HepG2 (cell line): Measurements from ENCODE around the gene EOGT. TPM values are rescaled to one million over a fixed set of nuclear protein-coding genes. Genes with fewer than 3 reads are reported as not detected.

Source experiments
- ATAC-seq: fragments of 200-7000 bp; cut with Tn5 transposase; 3 replicates; pipeline ENCODE4 v1.9.1; 2020; ENCODE audit warnings: mild to moderate bottlenecking, moderate library complexity
- BruUV-seq: library from RNA; stranded (reverse); fragments of 400-500 nt; replicated peaks from 2 replicates; lab custom pipeline; 2021; lab: Mats Ljungman, UMichigan
- CTCF ChIA-PET: fragments of 300-600 bp; formaldehyde crosslinking; extraction: SDS; loops from one replicate; lab custom pipeline; 2021; ENCODE audit warnings: low total read pairs, inconsistent platforms, low intra/inter-chr PET ratio; lab: Yijun Ruan, JAX
- POLR2A ChIA-PET: fragments of 350-600 bp; sonication (Branson Sonifier 250); formaldehyde crosslinking; loops from one replicate; lab custom pipeline; 2020; ENCODE audit warnings: antibody characterized with exemption, inconsistent platforms; lab: Yijun Ruan, JAX
- DNase-seq: peaks from one replicate; pipeline ENCODE4 v3.0.0-alpha.2; 2015; ENCODE audit warnings: low spot score
- FAIRE-seq: peaks from 3 replicates; lab custom pipeline; 2011; peaks lifted over from hg19 to GRCh38; lab: Jason Lieb, UNC
- H2AFZ ChIP-seq: one replicate; pipeline ENCODE4 v1.6.1; 2011; ENCODE audit warnings: low read length, inconsistent platforms
- H3K27ac ChIP-seq: fragments of 300-600 bp; 3 replicates; pipeline ENCODE4 v1.8.0; 2011; ENCODE audit warnings: mixed run types, mild to moderate bottlenecking, mixed read lengths, low read length, inconsistent platforms; ENCODE audit not compliant: insufficient read depth; ENCODE audit errors: extremely low read length
- H3K27me3 ChIP-seq, 2 experiments: fragments of 200-600 bp in 1 of 2; 2 replicates in 1 of 2; 3 replicates in 1 of 2; pipeline versions ENCODE4 v1.6.0 to v1.8.0; 2011; ENCODE audit warnings: low read length in 2 of 2, mild to moderate bottlenecking in 2 of 2, moderate library complexity in 2 of 2, inconsistent platforms in 1 of 2; ENCODE audit not compliant: insufficient read depth in 2 of 2, control insufficient read depth in 1 of 2
- H3K36me3 ChIP-seq, 2 experiments: fragments of 200-600 bp in 1 of 2; replicated peaks in 1 of 2; 2 replicates in 1 of 2; 3 replicates in 1 of 2; pipeline versions ENCODE4 v1.5.1 to v1.8.0; 2011; ENCODE audit warnings: low read length in 2 of 2, inconsistent platforms in 1 of 2; ENCODE audit not compliant: insufficient read depth in 2 of 2, control insufficient read depth in 1 of 2
- H3K4me1 ChIP-seq: 2 replicates; pipeline ENCODE4 v1.5.1; 2012; ENCODE audit warnings: low read length, inconsistent platforms; ENCODE audit not compliant: insufficient read depth
- H3K4me2 ChIP-seq: 2 replicates; pipeline ENCODE4 v1.6.0; 2011; ENCODE audit warnings: low read depth, low read length, inconsistent platforms
- H3K4me3 ChIP-seq, 3 experiments: fragments of 200-600 bp in 1 of 3; sonication (generic), shearing (Covaris generic) in 1 of 3; replicated peaks in 1 of 3; 2 replicates each; pipeline ENCODE4 v1.5.1; 2011 to 2016; ENCODE audit warnings: low read length in 3 of 3, inconsistent platforms in 2 of 3, low read depth in 2 of 3, mild to moderate bottlenecking in 2 of 3, control low read depth in 1 of 3, mixed read lengths in 1 of 3; ENCODE audit not compliant: insufficient read depth in 1 of 3
- H3K79me2 ChIP-seq: one replicate; pipeline ENCODE4 v1.6.1; 2011; ENCODE audit warnings: low read length, inconsistent platforms; ENCODE audit not compliant: insufficient read depth
- H3K9ac ChIP-seq: 2 replicates; pipeline ENCODE4 v1.6.0; 2011; ENCODE audit warnings: mild to moderate bottlenecking, low read depth, low read length, inconsistent platforms; ENCODE audit not compliant: insufficient read depth
- H3K9me3 ChIP-seq: 2 replicates; pipeline ENCODE4 v1.5.1; 2012; ENCODE audit warnings: mild to moderate bottlenecking, low read length
- H4K20me1 ChIP-seq: 2 replicates; pipeline ENCODE4 v1.6.0; 2011; ENCODE audit warnings: inconsistent platforms, mild to moderate bottlenecking, low read length, moderate library complexity; ENCODE audit not compliant: insufficient read depth
- ATF3 ChIP-seq: sonication (generic); formaldehyde crosslinking; IDR thresholded peaks from 2 replicates; pipeline ENCODE4 v1.4.0; 2020; ENCODE audit warnings: missing genetic modification reagents
- BCL6 ChIP-seq: IDR thresholded peaks from 2 replicates; pipeline ENCODE4 v1.6.1; 2016; ENCODE audit warnings: missing genetic modification reagents, missing compliant biosample characterization
- FOXK1 ChIP-seq: sonication (generic); formaldehyde crosslinking; IDR thresholded peaks from 2 replicates; pipeline ENCODE4 v1.4.0; 2020; ENCODE audit warnings: low read depth, missing genetic modification reagents, borderline replicate concordance
- HINFP ChIP-seq: sonication (generic); formaldehyde crosslinking; IDR thresholded peaks from 2 replicates; pipeline ENCODE4 v1.4.0; 2020; ENCODE audit warnings: low read depth, mild to moderate bottlenecking, missing genetic modification reagents
- MATR3 ChIP-seq: sonication (generic); formaldehyde crosslinking; IDR thresholded peaks from 2 replicates; pipeline ENCODE4 v1.4.0; 2020; ENCODE audit warnings: missing genetic modification reagents
- NCOA2 ChIP-seq: sonication (generic); formaldehyde crosslinking; IDR thresholded peaks from 2 replicates; pipeline ENCODE4 v1.8.0; 2022; ENCODE audit warnings: inconsistent platforms
- SOX5 ChIP-seq: IDR thresholded peaks from 2 replicates; pipeline ENCODE4 v1.6.1; 2016; ENCODE audit warnings: borderline replicate concordance
- ZBTB26 ChIP-seq: IDR thresholded peaks from 2 replicates; pipeline ENCODE4 v1.6.1; 2016; ENCODE audit warnings: missing compliant biosample characterization, missing genetic modification reagents, borderline replicate concordance
- ZNF513 ChIP-seq: sonication (generic); formaldehyde crosslinking; conservative IDR thresholded peaks from 2 replicates; pipeline ENCODE4 v1.5.0; 2020; ENCODE audit warnings: missing genetic modification reagents
- WGBS: methylation state at CpG from one replicate; pipeline ENCODE4 v1.1.6; 2017; ENCODE audit warnings: low lambda C conversion rate; 5-methylcytosine and 5-hydroxymethylcytosine counted together
- in situ Hi-C: cut with HindIII; loops from 2 replicates; pipeline ENCODE4 v1.10.0; 2017; ENCODE audit warnings: low pct_unique_long_range_greater_than_20kb; ENCODE audit not compliant: extremely low pct_ligation_motif_present
- intact Hi-C: fragments of 100-400 bp; cut with micrococcal nuclease; formaldehyde crosslinking; loops from one replicate; pipeline ENCODE4 v1.10.0; 2022; ENCODE audit not compliant: unreplicated experiment
- polyA plus RNA-seq, 8 experiments: library from polyadenylated mRNA; depleted of rRNA in 3 of 8; stranded (reverse) in 7 of 8; unstranded in 1 of 8; fragments of >200 nt; fragmentation: Illumina TruSeq in 4 of 8; extraction: Trizol in 4 of 8; gene quantifications; 2 replicates each; pipeline versions ENCODE4 v1.2.1 to v1.2.3, GENCODE V29; 2011 to 2016; ENCODE audit warnings: low read depth in 4 of 8, missing spikeins in 1 of 8, mixed read lengths in 1 of 8; ENCODE audit not compliant: insufficient read depth in 1 of 8
- total RNA-seq, 5 experiments: library from RNA; depleted of rRNA; stranded (reverse); fragments of >200 nt; fragmentation: Illumina TruSeq; extraction: Trizol; gene quantifications; 2 replicates each; pipeline ENCODE4 v1.2.3, GENCODE V29; 2016; ENCODE audit warnings: low read depth in 1 of 5

The EOGT gene
- total and polyA plus RNA-seq, 2 of the 13 experiments (the other 11 are each of a cell fraction or from before 2014, with no cell fraction given) = 4.5 to 18.6 TPM

- 95% methylated on average over 2 of the region's 2 CpGs for WGBS
- intact Hi-C loops = no loop called here
- H3K4me2 ChIP-seq = no peak overlapping the region
- H3K27me3 ChIP-seq = no peaks in the 10 kb centered on the region
- TF ChIP-seq BCL6 (no peak), ATF3 (no peak)
- TF ChIP-seq, all 625 proteins: peak for 0
- DNase-seq (no peak), ATAC-seq (no peak), FAIRE-seq (no peak)
- ChIA-PET POLR2A (no interaction called here), CTCF (no interaction called here)
- no TSS peak for BruUV-seq
- Histone ChIP-seq H3K79me2 (no peaks in the 10 kb centered on the region), H4K20me1 (no peaks in the 10 kb centered on the region; the same call in 1 of the 2 replicates), H3K36me3 (peaks cover 7 to 47% of the 10 kb centered on the region in 2 experiments), H2AFZ (no peak overlapping the region), H3K9ac (no peak overlapping the region), H3K4me3 (no peak overlapping the region), H3K9me3 (no peaks in the 10 kb centered on the region), H3K27ac (no peak overlapping the region), H3K4me1 (no peaks in the 10 kb centered on the region)
- in situ Hi-C loops = no loop called here
Observed at GRCh38 chr3:69058947-69059224, 45.4 kb upstream of the EOGT start.

GRCh38 chr3:69058180-69058946 is 44.9 kb upstream of the EOGT start:
- Histone ChIP-seq H3K79me2 (no peaks in the 10 kb centered on the region), H3K4me3 (no peak overlapping the region), H3K27me3 (no peaks in the 10 kb centered on the region), H3K36me3 (peaks cover 7 to 47% of the 10 kb centered on the region in 2 experiments), H4K20me1 (no peaks in the 10 kb centered on the region; the same call in 1 of the 2 replicates), H3K9ac (no peak overlapping the region)
- WGBS = 97% methylated on average over 3 of the region's 3 CpGs
- CTCF ChIA-PET = no interaction called here
- no peak for FAIRE-seq
- in situ Hi-C loops = no loop called here
- no peak for TF ChIP-seq SOX5 (CRISPR knock-in tag)
- TF ChIP-seq HINFP (CRISPR knock-in tag) = no peak
- no peak for TF ChIP-seq ZBTB26
- no peak for TF ChIP-seq NCOA2 (CRISPR knock-in tag)
- no peak for TF ChIP-seq ZNF513 (CRISPR knock-in tag)
- TF ChIP-seq FOXK1 (CRISPR knock-in tag) = no peak
- no peak for TF ChIP-seq MATR3
- TF ChIP-seq, all 625 proteins: peak for 0
- Histone ChIP-seq H3K27ac (no peak overlapping the region), H3K4me2 (no peak overlapping the region), H3K4me1 (no peaks in the 10 kb centered on the region), H3K9me3 (no peaks in the 10 kb centered on the region), H2AFZ (no peak overlapping the region)
- intact Hi-C loops = no loop called here
- POLR2A ChIA-PET = no interaction called here
- ATAC-seq (no peak), DNase-seq (no peak)
- no TSS peak for BruUV-seq
